Astrocyte (in vitro differentiated cells and primary cell): Measurements from ENCODE around the gene GPA33.

Experiments used
- EZH2 ChIP-seq: IDR thresholded peaks from 2 replicates; pipeline ENCODE4 v1.6.1; 2012; ENCODE audit warnings: mild to moderate bottlenecking, low read length, inconsistent platforms; ENCODE audit not compliant: insufficient read depth
- TF ChIP-seq, protein P1 (sequence below): IDR thresholded peaks from 2 replicates; pipeline ENCODE4 v1.5.1; 2011; ENCODE audit warnings: low read depth, mild to moderate bottlenecking, inconsistent platforms, low read length, moderate library complexity; ENCODE audit not compliant: insufficient read depth

- TF ChIP-seq, protein P1, sequence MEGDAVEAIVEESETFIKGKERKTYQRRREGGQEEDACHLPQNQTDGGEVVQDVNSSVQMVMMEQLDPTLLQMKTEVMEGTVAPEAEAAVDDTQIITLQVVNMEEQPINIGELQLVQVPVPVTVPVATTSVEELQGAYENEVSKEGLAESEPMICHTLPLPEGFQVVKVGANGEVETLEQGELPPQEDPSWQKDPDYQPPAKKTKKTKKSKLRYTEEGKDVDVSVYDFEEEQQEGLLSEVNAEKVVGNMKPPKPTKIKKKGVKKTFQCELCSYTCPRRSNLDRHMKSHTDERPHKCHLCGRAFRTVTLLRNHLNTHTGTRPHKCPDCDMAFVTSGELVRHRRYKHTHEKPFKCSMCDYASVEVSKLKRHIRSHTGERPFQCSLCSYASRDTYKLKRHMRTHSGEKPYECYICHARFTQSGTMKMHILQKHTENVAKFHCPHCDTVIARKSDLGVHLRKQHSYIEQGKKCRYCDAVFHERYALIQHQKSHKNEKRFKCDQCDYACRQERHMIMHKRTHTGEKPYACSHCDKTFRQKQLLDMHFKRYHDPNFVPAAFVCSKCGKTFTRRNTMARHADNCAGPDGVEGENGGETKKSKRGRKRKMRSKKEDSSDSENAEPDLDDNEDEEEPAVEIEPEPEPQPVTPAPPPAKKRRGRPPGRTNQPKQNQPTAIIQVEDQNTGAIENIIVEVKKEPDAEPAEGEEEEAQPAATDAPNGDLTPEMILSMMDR: no peak
- TF ChIP-seq EZH2: no peak
Measured at GRCh38 chr1:167130829-167131510, 40.8 kb upstream of the GPA33 start.
